ENCODE measurements around the gene BICD2.
"Not testable (repeated sequence)": the region's sequence is repeated elsewhere in the genome, so short reads cannot be mapped to it uniquely, and the experiment has no call there.

Gene BICD2

GRCh38 chr9:92764381-92764987 lies at the start of gene BICD2:
Gene BICD2 (minus strand): TSS chr9:92764833. CDS start chr9:92764744, 89 bp downstream.
- no peak for DNase-seq

GRCh38 chr9:92809629-92810326 lies 45.1 kb upstream of the BICD2 start:
- not testable (repeated sequence) for DNase-seq

GRCh38 chr9:92808726-92809451 lies 44.3 kb upstream of the BICD2 start:
- peak; percentile 74 for DNase-seq

DNA sequence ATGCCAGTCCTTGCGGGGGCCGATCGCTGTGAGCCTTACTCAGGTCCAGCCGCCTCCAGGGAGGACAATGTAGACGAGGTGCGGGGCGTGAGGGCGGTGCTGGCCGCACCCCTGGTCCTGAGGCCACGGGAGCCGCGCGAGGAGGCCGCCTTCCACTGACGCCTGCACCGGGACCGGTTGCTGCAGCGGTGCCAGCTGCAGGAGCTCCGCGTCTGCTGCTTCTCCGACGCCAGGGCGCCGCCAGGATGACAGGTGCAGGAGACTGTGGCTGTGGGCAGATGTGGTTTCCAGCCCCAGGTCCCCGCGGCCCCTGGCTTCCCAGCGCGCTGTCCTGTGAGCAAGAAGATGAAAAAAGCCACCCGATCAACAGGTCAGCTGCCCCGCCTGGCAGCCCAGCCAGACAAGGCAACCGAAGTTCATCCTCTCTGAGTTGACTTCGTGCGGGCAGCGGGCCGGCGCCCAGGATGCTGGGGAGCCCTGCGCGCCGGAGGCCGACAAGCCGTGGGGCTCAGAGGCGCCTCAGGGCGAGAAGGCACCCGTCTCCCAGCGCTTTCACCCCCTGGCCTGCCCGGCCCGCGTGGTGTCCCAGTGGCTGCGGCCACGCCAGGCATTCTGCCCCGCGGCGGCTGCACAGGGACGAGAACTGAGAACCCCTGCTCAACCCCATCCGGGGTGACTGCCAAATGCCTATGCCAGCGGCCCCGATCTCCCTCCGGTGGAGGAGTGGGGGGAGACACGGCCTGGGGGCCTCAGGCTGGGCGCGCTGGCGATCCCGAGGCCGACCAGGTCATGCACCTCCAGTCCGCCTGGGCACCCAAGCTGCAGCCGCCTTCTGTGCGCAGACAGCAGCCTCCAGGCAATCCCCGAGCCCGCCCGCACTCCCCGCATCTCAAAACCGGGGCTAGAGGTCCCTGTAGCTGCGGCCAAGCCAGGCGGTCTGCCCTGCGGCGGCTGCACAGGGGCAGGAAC lies 43.4 kb upstream of the BICD2 start:
- DNase-seq, result peak; percentile 45

DNA sequence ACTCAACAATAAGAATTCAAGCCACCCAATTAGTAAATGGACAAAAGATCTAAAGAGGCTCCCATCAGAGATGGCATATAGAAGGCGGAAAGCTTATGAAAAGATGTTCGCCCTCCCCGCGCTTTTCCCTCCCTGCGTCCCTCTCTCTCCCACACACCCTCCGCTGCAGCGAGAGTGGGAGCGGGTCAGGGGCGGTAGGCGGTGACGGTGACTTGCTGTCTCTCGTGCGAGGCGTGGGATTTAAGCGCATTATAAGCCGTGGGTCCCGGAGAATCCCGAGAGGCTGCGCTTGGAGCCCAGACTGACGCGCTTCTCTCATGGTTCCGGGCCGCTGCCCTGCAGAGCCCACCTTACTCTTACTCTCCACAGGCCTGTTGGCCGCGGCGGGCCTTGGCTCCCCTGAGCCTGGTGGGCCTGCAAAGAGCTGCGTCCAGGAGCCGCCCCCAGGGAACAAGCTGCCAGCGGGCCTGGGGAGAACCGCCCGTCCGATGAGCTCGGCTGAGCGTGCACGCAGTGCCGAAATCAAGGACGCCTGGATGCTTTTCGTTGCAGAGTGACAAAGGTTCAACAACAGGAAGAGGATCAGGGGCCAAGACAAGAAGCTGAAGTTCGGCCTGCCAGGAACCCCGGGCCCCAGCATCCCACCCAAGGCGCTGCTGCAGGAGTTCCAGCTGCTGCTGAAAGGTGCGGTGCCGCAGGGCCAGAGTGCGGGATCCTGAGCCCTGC lies 42.6 kb upstream of the BICD2 start:
- DNase-seq, result no peak

GRCh38 chr9:92804727-92805126 lies 40.1 kb upstream of the BICD2 start:
- DNase-seq, result no peak

DNA sequence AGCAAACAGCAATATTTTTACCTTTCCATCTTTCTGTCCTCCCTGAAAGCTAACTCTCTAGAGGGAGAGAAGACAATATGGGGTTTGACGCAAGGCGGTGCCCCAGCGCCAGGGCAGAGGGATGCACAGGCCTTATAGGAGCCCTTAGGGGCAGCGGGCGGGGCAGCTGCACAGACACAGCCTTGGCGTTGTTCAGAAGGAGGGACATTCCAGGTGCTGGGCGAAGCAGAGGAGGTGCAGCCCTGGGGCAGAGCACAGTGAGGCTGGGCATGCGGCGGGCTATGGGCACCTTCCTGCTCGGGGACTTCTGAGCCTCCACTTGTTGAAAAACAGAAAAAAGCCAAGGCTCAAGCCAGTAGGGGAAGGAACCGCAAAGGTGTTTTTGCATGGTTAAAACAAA lies 33.7 kb upstream of the BICD2 start:
- no peak for DNase-seq

DNA sequence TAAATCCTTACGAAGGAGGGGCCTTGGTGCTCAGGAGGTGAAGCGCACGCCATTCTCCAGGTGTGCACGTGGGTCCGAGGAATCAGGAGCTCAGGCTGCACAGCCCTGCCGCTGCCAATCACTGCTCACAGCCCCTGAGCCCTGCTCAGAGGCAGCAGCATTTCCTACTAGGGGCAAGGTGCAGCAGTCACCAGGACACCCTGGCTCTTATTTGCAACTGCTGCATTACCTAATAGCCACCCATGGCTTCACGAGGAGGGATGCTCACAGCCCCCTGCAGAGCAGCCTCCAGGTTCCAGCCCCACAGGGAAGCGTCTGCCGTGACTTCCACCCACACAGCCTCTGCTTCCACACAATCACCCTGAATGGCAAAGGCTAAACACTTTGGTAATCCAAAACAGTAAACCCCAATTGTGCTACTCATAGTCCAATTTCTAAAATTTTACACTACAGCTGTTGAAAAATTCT lies 31.7 kb upstream of the BICD2 start:
- not testable (repeated sequence) for DNase-seq

DNA sequence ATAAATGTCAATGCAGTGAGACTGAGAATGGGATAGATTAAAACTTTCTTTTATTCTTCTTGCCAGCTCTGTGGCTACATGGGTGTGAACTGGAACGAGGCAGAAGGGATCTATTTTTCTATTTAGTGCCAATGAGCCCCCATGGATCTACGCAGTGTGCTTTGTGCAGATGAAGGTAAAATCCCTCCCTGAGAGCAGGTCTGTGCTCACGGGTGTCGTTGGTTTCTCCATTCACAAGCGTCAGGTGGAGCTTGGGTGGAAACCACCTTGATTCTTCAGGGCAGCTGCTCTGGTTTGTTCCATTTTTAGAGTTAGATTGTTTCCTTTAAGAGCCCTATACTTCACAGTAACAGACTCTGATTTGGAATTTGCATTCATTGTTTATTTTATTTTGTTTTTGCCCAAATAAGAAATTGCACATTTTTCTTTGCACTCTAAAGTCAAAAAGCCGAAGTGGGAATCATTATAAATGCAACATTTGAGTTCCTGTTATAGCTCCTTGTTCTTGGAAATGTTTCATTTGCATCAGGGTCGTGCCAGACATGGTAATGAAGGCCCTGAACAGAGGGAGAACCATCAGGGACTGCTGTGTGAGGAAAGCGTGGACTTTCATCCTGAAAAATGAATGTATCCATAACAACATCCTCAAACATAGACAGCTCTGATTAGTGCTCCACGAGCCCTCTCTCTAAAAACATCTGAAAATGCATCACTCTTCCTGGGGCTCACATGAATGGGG lies 31.1 kb upstream of the BICD2 start:
- DNase-seq, result no peak

GRCh38 chr9:92795000-92795399 lies 30.4 kb upstream of the BICD2 start:
- DNase-seq, result no peak

- DNase-seq, result no peak
Measured at GRCh38 chr9:92794426-92794825, 29.8 kb upstream of the BICD2 start.

- DNase-seq, result peak; percentile 83
Measured at GRCh38 chr9:92790542-92791527, 26.2 kb upstream of the BICD2 start.

- DNase-seq, result no peak
Measured at GRCh38 chr9:92786298-92786697, 21.7 kb upstream of the BICD2 start.

- no peak for DNase-seq
Measured at GRCh38 chr9:92781899-92782298, 17.3 kb upstream of the BICD2 start.

DNA sequence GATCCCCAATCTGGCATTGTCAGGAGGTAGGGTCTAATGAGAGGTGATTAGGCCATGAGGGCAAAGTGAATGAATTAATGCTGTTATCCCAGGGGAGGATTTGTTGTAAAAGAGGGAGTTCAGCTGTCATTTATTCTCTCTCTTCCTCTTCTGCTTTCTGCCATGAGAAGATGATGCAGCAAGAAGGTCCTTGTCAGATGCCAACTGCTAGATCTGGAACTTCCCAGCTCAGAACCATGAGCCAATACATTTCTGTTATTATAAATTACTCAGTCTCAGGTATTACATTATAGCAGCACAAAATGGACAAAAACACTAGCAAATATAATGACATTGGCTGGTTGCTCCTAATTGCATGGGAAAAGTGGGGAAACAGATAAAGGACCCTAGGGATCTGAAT lies 15.6 kb upstream of the BICD2 start:
- DNase-seq, result no peak

DNA sequence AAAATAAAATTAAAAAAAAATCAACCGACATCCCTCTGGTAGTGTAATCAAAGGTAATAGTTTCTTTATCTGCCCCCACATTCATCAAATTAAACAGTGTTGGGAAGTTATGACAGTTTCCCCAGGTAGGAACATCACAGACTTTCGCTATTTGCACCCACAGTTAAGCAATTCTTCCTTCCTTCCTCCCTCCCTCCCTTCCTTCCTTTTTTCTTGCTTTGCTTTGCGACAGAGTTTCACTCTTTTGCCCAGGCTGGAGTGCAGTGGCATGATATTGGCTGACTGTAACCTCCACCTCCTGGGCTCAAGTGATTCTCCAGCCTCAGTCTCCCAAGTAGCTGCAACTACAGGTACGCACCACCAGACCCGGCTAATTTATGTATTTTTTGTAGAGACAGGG lies 10.8 kb upstream of the BICD2 start:
- no peak for DNase-seq

DNA sequence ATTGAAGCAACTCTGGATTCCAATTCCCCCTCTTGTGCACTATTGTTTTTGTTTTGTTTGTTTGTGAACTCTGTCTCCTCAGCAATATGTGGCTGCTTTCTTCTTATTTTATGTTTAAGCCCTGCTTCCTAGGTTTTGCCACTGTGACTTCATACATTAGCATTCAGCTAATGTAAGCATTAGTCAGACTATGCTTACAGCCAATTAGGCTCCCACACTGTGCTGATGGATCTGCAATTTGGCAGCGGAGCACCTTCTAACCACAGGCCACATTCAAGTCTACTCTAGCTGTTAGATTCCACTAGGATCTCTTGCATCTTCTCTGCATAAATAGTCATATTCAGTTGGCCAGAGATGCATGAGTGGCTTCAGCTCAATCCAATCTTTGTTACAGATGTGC lies 9.6 kb upstream of the BICD2 start:
- DNase-seq, result no peak

DNA sequence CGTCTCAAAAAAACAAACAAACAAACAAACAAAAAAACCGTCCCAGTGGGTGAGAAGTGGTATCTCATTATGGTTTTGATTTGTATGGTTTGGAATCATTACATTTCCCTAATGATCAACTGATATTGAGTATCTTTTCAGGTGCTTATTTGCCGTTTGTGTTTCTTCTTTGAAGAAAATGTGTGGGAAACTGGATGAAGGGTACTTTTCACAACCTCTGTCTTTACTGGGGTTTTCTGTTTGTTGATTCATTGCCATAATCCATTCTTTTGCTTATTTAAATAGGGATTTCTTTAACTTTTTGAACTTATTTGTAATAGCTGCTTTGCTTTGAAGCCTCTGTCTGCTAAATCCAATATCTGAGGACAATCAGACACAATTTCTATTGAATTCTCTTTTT lies 9.2 kb upstream of the BICD2 start:
- no peak for DNase-seq

DNA sequence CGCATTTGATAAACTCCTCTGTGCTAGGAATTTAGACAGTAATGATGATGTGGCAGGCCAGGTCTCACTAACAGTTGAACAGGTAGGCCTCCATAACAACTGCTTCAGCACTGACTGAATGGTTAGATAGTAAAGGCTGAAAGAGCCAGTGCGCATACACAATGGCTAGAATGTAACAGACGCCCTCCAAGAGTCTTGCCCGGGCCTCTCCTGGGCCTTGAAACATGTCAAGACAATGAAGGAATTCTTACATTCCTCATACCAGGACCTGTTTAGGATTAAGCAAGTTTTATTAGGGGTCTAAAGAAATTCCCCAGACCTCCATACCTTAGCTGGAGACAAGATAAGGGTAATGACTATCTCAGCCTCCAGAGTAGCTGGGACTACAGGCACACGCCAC lies 6.7 kb upstream of the BICD2 start:
- DNase-seq, result no peak

DNA sequence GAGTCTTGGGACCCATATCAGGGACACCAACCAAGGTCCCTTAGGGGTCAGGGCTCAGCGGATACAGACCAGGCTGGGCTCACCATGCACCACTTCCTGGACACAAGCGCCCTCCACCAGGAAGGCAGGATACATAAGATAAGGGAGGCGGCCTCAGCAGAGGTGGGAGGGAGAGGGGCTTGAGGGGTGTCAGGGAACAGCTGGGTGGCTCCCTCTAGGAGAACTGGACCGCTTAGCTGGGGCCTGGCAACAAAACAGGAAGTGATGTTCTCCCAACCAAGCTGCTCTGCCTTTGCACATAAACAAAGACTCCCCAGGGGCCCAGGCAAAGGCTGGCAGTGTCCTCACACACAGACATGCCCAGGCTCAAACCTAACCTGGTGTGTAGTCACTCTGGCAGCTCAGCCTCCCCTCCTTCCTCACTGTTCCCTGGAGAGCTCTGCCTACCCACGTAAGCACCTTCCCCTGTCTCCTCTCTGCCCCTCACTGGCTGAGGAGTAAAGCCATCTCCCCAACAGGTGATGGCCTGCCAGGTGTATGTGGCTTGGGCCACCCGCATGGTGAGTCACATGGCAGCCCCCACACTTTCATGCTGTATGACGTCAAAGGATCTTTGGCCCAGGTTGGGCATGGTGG lies 5.8 kb upstream of the BICD2 start:
- DNase-seq, result no peak

Measured in stimulated activated CD8-positive, alpha-beta memory T cell treated with anti-CD3 and anti-CD28 coated beads, Interleukin-4, amount 100 ng/mL, for 48 hours (primary cell).